Measurements from ENCODE around the gene NEURL1.
"Not testable (repeated sequence)": the region's sequence is repeated elsewhere in the genome, so short reads cannot be mapped to it uniquely, and the experiment has no call there.

Gene NEURL1

GRCh38 chr10:103590060-103590459, 96.6 kb downstream of the NEURL1 start:
- DNase-seq: no peak

- no peak for DNase-seq
Measured at GRCh38 chr10:103590744-103591291, 97.3 kb downstream of the NEURL1 start.

- no peak for DNase-seq
Measured at GRCh38 chr10:103592186-103593021, 98.9 kb downstream of the NEURL1 start.

- no peak for DNase-seq
Measured at GRCh38 chr10:103593022-103593570, 99.6 kb downstream of the NEURL1 start.

DNA sequence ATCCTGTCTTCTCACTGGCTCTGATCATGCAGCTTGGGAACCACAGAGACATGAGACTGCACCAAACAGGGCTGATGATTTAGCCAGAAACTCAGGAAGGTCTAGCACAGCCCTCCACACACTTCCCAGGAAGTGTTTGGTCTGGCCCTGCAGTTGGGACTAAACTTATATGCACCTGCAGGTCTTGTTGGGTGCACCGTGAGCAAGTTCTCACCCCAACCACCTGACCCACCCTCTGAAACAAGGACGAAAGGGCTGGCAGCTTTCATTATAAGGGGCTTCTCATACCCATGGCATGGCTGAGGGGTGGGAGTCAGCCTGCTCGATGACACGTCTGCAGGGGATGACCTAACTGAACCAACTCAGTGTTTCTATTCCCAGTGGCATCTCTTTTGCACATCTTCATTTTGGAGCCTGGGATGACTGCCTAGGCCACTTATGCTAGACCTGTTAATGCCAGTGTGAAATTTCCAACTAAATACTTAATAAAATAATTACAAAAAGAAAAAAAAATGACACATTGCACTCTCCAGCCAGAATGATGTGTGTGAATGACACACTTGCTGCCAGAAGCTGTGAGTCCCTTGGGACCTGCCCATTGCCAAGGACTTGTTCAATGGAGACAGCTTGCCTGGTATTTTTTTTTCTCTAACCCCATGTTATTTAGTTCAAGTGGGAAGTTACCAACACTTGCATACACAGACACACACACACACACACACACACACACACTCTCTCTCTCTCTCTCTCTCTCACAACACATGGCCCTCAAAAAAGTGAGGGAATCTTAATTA, 102.6 kb downstream of the NEURL1 start:
- no peak for DNase-seq

- no peak for DNase-seq
Measured at GRCh38 chr10:103597003-103597402, 103.5 kb downstream of the NEURL1 start.

DNA sequence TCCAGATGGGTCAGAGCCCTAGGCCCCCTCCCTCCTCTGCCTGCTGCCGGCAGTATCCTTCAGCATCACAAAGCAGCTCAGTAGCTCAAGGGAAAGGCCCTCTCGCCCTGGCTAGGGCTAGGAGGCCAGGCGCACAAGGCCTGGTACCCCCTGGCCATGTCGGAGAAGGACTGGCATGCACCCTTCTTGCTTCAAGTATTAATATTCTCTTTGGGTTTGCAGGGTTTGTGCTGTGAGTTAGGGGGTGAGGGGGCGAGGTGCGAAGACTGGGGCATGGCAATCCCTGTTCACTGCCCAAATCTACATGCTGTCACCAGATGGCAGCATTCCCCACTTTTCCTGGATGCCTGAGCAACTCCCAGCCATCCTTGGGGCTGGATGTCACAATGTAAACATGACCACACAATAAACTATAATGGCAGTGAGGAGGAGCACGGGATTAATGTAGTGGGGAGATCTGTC, 105.2 kb downstream of the NEURL1 start:
- peak; percentile 12 for DNase-seq

GRCh38 chr10:103599211-103599610, 105.7 kb downstream of the NEURL1 start:
- DNase-seq: no peak

DNA sequence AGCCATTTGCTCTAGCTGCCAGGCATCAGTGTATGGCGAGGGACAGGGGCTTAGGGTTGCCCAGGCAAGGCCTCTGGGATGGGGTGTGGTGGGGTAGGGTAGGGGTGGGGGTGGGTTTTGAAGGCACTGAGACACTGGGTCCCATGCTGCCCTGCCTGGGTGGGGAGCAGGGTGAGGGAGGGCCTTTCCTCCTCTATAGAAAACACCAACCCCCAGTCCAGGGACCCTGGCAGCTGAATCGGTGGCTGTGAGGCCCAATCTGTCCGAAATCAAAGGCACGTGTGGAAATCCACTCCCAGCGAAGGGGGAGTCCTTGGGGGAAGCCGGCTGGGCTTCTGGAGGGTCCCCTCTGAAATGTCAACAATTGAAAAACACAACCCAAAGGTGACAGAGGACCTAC, 106.4 kb downstream of the NEURL1 start:
- DNase-seq: no peak

- no peak for DNase-seq
Measured at GRCh38 chr10:103600325-103600724, 106.8 kb downstream of the NEURL1 start.

DNA sequence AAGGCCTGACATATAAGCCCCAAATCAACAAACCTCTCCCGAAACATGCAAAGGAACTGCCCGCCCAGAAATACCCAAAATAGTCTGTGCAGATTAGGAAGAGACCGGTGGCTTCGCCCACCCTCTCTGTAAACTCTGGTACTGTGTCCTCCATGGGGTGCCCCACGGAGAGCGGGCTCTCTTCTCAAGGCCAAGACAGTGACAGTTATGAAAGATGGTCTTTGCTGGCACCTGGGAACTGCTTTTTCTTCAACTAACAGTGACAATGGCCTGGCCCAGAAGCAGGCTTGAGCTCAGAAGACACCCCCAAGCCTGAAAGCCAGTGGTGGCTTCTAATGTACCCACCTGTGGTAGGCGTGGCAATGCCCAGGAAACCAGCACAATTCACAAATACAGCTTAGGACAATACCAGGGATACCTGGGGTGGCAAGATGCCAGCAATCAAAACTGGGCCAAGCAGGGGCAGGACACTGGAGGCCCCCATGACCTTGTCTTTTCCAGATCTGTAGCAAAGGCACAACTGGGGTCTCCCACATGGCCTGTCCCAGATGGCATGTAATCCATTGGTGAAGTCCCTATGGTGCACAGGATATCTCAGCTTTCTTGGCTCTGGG, 107.6 kb downstream of the NEURL1 start:
- no peak for DNase-seq

- DNase-seq: no peak
Measured at GRCh38 chr10:103602028-103602851, 108.7 kb downstream of the NEURL1 start.

DNA sequence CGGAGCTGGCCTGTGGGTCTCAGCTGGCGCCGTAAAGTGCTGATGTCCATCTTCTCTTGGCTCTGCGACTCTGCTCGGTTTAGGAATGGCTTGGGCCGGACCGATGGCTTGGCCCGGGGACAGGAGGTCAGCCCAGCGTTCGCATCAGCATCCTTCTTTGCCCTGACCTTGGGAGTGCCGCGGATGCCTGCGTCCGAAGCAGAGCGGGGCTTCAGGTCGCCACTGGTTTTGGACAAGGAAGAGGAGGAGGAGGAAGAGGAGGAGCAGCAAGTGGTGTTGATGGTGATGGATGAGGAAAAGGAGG, 109.3 kb downstream of the NEURL1 start:
- no peak for DNase-seq

GRCh38 chr10:103603382-103603781, 109.9 kb downstream of the NEURL1 start:
- no peak for DNase-seq

GRCh38 chr10:103605359-103606096, 112.0 kb downstream of the NEURL1 start:
- DNase-seq: no peak

DNA sequence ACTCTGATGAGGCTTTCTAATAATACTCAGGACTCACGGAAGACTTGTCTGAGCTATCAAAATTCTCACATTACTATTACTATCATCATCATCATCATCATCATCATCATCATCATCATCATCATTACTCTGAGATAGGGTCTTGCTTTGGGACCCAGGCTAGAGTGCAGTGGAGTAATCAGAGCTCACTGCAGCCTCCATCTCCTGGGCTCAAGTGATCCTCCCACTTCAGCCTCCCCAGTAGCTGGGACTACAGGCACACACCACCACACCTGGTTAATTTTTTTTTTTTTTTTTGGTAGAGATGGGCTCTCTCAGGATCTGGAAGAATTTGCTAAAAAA, 112.6 kb downstream of the NEURL1 start:
- not testable (repeated sequence) for DNase-seq

DNA sequence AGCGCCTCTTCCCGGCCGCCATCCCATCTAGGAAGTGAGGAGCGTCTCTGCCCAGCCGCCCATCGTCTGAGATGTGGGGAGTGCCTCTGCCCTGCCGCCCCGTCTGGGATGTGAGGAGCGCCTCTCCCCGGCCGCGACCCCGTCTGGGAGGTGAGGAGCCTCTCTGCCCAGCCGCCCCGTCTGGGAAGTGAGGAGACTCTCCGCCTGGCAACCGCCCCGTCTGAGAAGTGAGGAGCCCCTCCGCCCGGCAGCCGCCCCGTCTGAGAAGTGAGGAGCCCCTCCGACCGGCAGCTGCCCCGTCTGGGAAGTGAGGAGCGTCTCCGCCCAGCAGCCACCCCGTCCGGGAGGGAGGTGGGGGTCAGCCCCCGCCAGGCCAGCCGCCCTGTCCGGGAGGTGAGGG, 113.5 kb downstream of the NEURL1 start:
- not testable (repeated sequence) for DNase-seq

GRCh38 chr10:103608056-103608455, 114.6 kb downstream of the NEURL1 start:
- DNase-seq: not testable (repeated sequence)

- DNase-seq: no peak
Measured at GRCh38 chr10:103609231-103610082, 116.0 kb downstream of the NEURL1 start.

DNA sequence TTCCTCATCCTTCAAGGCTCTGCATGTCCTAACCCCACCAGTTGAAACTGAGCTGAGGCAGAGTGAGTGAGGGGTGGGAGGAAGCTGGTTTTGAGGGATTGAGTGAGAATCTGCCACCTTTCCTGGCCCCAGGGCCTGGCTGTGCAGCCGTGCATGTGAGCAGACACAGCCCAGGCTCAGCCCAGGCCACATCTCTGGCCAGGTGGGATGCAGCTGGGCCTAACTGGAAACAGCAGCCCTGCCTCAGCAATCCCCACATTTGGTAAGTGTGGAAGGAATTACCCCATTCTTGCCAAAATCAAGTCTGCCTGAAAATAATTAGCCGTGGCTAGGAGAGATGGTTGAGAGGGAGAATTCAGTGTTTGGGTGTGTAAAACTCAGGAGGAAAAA, 116.6 kb downstream of the NEURL1 start:
- DNase-seq: no peak
